ENCODE results near the gene ZNF275. TPM values are rescaled to one million over a fixed set of nuclear protein-coding genes. Genes with fewer than 3 reads are reported as not detected.

The ZNF275 gene
- total RNA-seq, 4 donors from 2014 or later = 1.0 to 4.7 (median 2.7) TPM

DNA sequence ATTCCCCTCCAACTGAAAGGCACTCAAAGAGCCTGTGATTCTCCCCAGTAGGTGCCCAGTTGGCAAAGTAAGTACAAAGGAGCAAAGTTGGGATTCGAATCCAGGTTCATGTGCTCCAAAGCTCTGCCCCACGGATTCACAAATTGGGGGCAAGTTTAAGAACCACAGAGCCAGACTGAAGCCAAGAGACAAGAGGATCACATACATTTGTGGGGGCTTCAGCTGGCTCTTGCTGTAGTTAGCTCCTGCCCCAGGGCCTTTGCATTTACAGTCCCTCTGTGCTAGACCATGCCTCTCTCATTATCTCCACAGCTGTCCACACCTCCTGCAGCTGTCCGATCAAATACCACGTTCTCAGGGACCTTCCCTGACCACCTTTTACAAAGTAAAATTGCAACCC, 31.2 kb upstream of the ZNF275 start:
- H3K4me3 ChIP-seq (ENCODE audit: low read depth, poor library complexity, severe bottlenecking) = no peak overlapping the region
- no peak for TF ChIP-seq POLR2A (IDR thresholded peaks at IDR 0.05)
- TF ChIP-seq, protein P1, sequence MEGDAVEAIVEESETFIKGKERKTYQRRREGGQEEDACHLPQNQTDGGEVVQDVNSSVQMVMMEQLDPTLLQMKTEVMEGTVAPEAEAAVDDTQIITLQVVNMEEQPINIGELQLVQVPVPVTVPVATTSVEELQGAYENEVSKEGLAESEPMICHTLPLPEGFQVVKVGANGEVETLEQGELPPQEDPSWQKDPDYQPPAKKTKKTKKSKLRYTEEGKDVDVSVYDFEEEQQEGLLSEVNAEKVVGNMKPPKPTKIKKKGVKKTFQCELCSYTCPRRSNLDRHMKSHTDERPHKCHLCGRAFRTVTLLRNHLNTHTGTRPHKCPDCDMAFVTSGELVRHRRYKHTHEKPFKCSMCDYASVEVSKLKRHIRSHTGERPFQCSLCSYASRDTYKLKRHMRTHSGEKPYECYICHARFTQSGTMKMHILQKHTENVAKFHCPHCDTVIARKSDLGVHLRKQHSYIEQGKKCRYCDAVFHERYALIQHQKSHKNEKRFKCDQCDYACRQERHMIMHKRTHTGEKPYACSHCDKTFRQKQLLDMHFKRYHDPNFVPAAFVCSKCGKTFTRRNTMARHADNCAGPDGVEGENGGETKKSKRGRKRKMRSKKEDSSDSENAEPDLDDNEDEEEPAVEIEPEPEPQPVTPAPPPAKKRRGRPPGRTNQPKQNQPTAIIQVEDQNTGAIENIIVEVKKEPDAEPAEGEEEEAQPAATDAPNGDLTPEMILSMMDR (IDR thresholded peaks at IDR 0.05) = no peak
- 60 to 83% methylated on average over 4 of the region's 4 CpGs for WGBS, 2 donors
- intact Hi-C loops (cut with DNase I; ENCODE audit: low total_unique reads) = no loop called here
- DNase-seq (ENCODE audit: low spot score in 2 of 2) = no peak

DNA sequence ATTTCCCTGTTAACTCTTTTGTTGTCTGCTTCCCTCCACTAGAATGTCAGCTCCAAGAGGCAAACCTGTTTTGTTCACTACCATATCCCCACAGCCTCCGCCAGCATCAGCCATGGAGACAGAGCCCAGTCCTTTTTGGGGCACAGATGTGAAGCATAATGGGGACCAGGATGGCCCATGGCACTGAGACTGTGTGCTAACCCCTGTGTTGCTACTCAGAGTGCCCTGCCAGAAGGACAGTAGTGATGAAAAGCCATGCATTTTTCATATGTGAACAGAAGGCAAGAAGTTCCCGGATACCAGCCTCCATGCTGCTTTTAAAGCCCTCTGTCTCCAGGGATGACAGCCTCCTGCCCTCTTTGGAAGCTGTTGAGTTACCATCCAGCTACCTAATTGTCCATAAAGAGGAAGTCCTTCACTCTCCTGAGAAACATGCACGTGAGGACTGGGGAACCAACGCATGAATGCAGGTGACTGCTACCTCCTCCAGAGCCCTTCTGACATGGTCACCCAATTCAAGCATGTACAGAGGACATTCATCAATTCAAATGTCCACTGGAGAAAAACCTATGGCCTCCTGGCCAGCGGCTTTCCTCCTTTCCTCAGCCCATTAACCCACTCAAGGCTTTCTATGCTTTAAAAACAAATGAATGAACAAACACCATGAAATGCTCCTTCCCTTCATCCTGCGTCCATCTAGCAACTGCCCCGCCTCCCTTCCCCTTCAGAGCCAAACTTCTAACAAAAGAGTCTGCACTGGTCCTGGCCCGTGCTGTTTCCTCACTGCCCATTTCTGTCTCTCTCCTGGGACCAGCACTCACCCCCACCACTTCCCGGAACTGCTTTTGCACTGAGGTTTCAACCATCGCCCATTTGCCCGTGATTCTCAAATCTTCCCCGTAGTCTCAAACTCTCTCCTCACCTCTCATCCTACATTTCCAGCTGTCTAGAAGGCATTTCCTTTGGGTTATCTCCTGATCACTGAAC, 30.4 kb upstream of the ZNF275 start:
- intact Hi-C loops (cut with DNase I; ENCODE audit: low total_unique reads) = no loop called here
- peak in 1 of 2 donors; percentile 49 for DNase-seq (ENCODE audit: low spot score in 2 of 2)
- 70 to 75% methylated on average over 11 to 12 of the region's 12 CpGs for WGBS, 2 donors
- TF ChIP-seq, protein P1 (IDR thresholded peaks at IDR 0.05) = no peak
- TF ChIP-seq POLR2A (IDR thresholded peaks at IDR 0.05) = no peak
- H3K4me3 ChIP-seq (ENCODE audit: low read depth, poor library complexity, severe bottlenecking) = no peak overlapping the region

- WGBS, 2 donors = 72 to 82% methylated on average over 9 of the region's 9 CpGs
- intact Hi-C loops (cut with DNase I; ENCODE audit: low total_unique reads) = no loop called here
- peak in 1 of 2 donors; percentile 50 for DNase-seq (ENCODE audit: low spot score in 2 of 2)
Observed at GRCh38 chrX:153304988-153305736, 28.8 kb upstream of the ZNF275 start.

DNA sequence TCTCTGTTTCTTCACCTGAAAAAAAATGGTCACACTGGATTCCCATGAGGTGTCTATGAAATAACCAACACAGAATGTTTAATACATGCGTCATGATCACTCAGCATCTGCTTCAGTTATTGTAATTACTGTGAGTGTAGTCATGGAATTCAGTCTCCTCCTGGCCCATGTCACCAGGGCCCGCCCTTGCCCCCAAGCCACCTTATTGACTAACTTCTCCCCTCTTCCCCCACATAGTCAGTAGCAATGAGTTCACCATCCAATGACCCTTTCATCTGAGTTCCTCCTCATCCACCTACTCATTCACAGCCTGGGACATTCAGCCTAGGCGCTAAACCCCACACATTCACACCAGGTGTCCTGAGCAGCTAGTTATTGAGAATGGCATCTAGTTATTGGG, 28.0 kb upstream of the ZNF275 start:
- H3K4me3 ChIP-seq (ENCODE audit: low read depth, poor library complexity, severe bottlenecking) = no peak overlapping the region
- DNase-seq (ENCODE audit: low spot score in 2 of 2) = no peak
- no peak for TF ChIP-seq POLR2A (IDR thresholded peaks at IDR 0.05)
- TF ChIP-seq, protein P1 (IDR thresholded peaks at IDR 0.05) = no peak
- intact Hi-C loops (cut with DNase I; ENCODE audit: low total_unique reads) = no loop called here
- WGBS, 2 donors = 85 to 100% methylated on average over 3 of the region's 3 CpGs

More at GRCh38 chrX:153304988-153305736, 28.8 kb upstream of the ZNF275 start:
- no peak overlapping the region for H3K4me3 ChIP-seq (ENCODE audit: low read depth, poor library complexity, severe bottlenecking)
- TF ChIP-seq, protein P1 (IDR thresholded peaks at IDR 0.05) = no peak
- no peak for TF ChIP-seq POLR2A (IDR thresholded peaks at IDR 0.05)

GRCh38 chrX:153306527-153307115, 27.3 kb upstream of the ZNF275 start:
- TF ChIP-seq POLR2A (IDR thresholded peaks at IDR 0.05) = no peak
- TF ChIP-seq, protein P1 (IDR thresholded peaks at IDR 0.05) = no peak
- H3K4me3 ChIP-seq (ENCODE audit: low read depth, poor library complexity, severe bottlenecking) = no peak overlapping the region
- DNase-seq (ENCODE audit: low spot score in 2 of 2) = no peak
- 69% methylated on average over 10 to 17 of the region's 17 CpGs for WGBS, 2 donors
- intact Hi-C loops (cut with DNase I; ENCODE audit: low total_unique reads) = no loop called here

All from lower leg skin (tissue), 4 donors.